K562 (cell line): ENCODE measurements around the gene SHC1. TPM values are rescaled to one million over a fixed set of nuclear protein-coding genes. Genes with fewer than 3 reads are reported as not detected.

Experiments used
- GATA2 ChIP-seq: sonication (generic); formaldehyde crosslinking; IDR thresholded peaks from 2 replicates; pipeline ENCODE4 v1.4.0; 2020; ENCODE audit warnings: mild to moderate bottlenecking, missing genetic modification reagents
- IRF2 ChIP-seq: sonication (generic); formaldehyde crosslinking; IDR thresholded peaks from 2 replicates; pipeline ENCODE4 v1.8.1; 2022; ENCODE audit warnings: mild to moderate bottlenecking, missing genetic modification reagents
- NCOA6 ChIP-seq: fragments of 450-650 bp; IDR thresholded peaks from 2 replicates; pipeline ENCODE4 v1.6.1; 2017; ENCODE audit warnings: mild to moderate bottlenecking
- NFIC ChIP-seq: fragments of 450-650 bp; IDR thresholded peaks from 2 replicates; pipeline ENCODE4 v1.6.1; 2017; ENCODE audit warnings: mild to moderate bottlenecking, inconsistent platforms
- POLR2H ChIP-seq: IDR thresholded peaks from 2 replicates; pipeline ENCODE4 v1.6.1; 2016; ENCODE audit warnings: missing genetic modification characterization, low read depth, mild to moderate bottlenecking, control low read depth, missing compliant biosample characterization, moderate library complexity
- RCOR1 ChIP-seq, 2 experiments: IDR thresholded peaks; 2 replicates each; pipeline ENCODE4 v1.6.1; 2012; ENCODE audit warnings: low read depth in 2 of 2, low read length in 2 of 2, borderline replicate concordance in 1 of 2, improper control_type of control experiment in 1 of 2
- SRSF9 ChIP-seq: fragments of 200-400 bp; formaldehyde crosslinking; IDR thresholded peaks from 2 replicates; pipeline ENCODE4 v1.6.1; 2017; ENCODE audit warnings: low read depth, low read length, borderline replicate concordance
- ZNF311 ChIP-seq: fragments of 250-450 bp; sonication (Bioruptor Pico); IDR thresholded peaks from 2 replicates; pipeline ENCODE4 v1.4.0; 2020; ENCODE audit warnings: mild to moderate bottlenecking, moderate library complexity
- polyA plus RNA-seq, 8 experiments: library from polyadenylated mRNA; depleted of rRNA in 4 of 8; stranded (reverse) in 5 of 8; unstranded in 3 of 8; fragments of >200 nt; fragmentation: Nextera tagmentation in 2 of 8; fragmentation: Illumina TruSeq in 1 of 8; extraction: Ambion mirVana in 2 of 8; extraction: Trizol in 1 of 8; gene quantifications; 2 replicates each; pipeline versions ENCODE4 v1.2.1 to v1.2.3, GENCODE V29; 2011 to 2014; ENCODE audit warnings: inconsistent platforms in 1 of 8, missing spikeins in 1 of 8
- total RNA-seq, 7 experiments: library from RNA; depleted of rRNA in 6 of 7; stranded (reverse); fragments of >200 nt in 6 of 7; fragmentation: Illumina TruSeq in 2 of 7; extraction: Trizol in 2 of 7; gene quantifications; 2 replicates each; pipeline versions ENCODE4 v1.2.1 to v1.2.3, GENCODE V29; 2011 to 2021; ENCODE audit warnings: low replicate concordance in 1 of 7
- TF ChIP-seq, protein P1 (sequence below): fragments of 200-600 bp; sonication (generic); IDR thresholded peaks from one replicate; pipeline ENCODE4 v1.6.1; 2012; ENCODE audit warnings: mild to moderate bottlenecking, low read depth, low read length, inconsistent platforms
- TF ChIP-seq, protein P2 (sequence below): sonication (generic); formaldehyde crosslinking; IDR thresholded peaks from 2 replicates; pipeline ENCODE4 v1.4.0; 2020; ENCODE audit warnings: mild to moderate bottlenecking, missing genetic modification reagents
- TF ChIP-seq, protein P3 (sequence below): fragments of 450-650 bp; IDR thresholded peaks from 2 replicates; pipeline ENCODE4 v1.6.1; 2016; ENCODE audit warnings: borderline replicate concordance

SHC1 gene
- total and polyA plus RNA-seq, 9 of the 15 experiments (the other 6 are each of a cell fraction or from before 2014, with no cell fraction given), result 4.1 to 113 (median 51.9) TPM

DNA sequence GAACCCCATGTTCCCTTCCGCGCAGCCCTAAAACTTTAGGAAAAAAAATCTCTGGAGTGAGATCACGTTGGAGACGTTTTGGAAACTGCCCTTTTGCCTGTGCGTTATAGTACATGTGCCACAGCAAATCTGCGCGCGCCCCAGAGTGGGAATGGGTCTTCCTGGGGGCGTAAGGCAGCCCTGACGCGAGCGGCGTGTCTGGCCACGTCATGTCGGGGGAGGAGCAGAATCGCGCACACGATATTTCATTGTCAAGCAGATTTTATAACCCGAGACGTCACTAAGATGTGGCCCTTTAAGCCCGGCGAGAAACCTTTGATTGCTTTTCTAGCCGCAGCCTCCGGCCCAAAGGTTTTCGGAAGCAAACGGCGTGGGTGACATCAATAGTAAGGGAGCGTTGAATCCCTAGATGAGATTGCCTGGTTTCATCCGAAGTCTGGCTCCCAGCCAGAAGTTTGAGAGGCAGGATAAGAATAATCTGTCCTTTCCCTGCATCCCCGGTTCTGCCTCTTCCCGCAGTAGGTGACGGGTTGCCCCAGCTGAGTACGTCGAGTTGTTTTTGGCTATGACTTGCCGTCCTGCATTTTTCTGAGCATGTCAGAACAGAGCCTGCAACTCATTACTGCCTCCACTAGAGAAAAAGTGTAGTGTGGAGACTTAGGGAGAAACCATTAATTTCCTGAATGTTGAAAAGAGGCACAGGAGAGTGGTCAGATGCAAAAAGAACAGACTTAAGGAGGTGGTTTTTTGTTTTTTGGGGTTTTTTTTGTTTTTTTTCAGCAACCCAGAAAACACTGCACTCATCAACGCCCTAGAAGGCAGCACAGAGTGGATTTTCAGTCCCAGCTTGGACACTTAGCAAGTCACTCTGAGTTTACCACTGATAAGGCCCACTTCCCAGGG is 33.2 kb downstream of the SHC1 start (continued):
- TF ChIP-seq, protein P1, sequence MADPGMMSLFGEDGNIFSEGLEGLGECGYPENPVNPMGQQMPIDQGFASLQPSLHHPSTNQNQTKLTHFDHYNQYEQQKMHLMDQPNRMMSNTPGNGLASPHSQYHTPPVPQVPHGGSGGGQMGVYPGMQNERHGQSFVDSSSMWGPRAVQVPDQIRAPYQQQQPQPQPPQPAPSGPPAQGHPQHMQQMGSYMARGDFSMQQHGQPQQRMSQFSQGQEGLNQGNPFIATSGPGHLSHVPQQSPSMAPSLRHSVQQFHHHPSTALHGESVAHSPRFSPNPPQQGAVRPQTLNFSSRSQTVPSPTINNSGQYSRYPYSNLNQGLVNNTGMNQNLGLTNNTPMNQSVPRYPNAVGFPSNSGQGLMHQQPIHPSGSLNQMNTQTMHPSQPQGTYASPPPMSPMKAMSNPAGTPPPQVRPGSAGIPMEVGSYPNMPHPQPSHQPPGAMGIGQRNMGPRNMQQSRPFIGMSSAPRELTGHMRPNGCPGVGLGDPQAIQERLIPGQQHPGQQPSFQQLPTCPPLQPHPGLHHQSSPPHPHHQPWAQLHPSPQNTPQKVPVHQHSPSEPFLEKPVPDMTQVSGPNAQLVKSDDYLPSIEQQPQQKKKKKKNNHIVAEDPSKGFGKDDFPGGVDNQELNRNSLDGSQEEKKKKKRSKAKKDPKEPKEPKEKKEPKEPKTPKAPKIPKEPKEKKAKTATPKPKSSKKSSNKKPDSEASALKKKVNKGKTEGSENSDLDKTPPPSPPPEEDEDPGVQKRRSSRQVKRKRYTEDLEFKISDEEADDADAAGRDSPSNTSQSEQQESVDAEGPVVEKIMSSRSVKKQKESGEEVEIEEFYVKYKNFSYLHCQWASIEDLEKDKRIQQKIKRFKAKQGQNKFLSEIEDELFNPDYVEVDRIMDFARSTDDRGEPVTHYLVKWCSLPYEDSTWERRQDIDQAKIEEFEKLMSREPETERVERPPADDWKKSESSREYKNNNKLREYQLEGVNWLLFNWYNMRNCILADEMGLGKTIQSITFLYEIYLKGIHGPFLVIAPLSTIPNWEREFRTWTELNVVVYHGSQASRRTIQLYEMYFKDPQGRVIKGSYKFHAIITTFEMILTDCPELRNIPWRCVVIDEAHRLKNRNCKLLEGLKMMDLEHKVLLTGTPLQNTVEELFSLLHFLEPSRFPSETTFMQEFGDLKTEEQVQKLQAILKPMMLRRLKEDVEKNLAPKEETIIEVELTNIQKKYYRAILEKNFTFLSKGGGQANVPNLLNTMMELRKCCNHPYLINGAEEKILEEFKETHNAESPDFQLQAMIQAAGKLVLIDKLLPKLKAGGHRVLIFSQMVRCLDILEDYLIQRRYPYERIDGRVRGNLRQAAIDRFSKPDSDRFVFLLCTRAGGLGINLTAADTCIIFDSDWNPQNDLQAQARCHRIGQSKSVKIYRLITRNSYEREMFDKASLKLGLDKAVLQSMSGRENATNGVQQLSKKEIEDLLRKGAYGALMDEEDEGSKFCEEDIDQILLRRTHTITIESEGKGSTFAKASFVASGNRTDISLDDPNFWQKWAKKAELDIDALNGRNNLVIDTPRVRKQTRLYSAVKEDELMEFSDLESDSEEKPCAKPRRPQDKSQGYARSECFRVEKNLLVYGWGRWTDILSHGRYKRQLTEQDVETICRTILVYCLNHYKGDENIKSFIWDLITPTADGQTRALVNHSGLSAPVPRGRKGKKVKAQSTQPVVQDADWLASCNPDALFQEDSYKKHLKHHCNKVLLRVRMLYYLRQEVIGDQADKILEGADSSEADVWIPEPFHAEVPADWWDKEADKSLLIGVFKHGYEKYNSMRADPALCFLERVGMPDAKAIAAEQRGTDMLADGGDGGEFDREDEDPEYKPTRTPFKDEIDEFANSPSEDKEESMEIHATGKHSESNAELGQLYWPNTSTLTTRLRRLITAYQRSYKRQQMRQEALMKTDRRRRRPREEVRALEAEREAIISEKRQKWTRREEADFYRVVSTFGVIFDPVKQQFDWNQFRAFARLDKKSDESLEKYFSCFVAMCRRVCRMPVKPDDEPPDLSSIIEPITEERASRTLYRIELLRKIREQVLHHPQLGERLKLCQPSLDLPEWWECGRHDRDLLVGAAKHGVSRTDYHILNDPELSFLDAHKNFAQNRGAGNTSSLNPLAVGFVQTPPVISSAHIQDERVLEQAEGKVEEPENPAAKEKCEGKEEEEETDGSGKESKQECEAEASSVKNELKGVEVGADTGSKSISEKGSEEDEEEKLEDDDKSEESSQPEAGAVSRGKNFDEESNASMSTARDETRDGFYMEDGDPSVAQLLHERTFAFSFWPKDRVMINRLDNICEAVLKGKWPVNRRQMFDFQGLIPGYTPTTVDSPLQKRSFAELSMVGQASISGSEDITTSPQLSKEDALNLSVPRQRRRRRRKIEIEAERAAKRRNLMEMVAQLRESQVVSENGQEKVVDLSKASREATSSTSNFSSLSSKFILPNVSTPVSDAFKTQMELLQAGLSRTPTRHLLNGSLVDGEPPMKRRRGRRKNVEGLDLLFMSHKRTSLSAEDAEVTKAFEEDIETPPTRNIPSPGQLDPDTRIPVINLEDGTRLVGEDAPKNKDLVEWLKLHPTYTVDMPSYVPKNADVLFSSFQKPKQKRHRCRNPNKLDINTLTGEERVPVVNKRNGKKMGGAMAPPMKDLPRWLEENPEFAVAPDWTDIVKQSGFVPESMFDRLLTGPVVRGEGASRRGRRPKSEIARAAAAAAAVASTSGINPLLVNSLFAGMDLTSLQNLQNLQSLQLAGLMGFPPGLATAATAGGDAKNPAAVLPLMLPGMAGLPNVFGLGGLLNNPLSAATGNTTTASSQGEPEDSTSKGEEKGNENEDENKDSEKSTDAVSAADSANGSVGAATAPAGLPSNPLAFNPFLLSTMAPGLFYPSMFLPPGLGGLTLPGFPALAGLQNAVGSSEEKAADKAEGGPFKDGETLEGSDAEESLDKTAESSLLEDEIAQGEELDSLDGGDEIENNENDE, result no peak
- TF ChIP-seq, protein P2, sequence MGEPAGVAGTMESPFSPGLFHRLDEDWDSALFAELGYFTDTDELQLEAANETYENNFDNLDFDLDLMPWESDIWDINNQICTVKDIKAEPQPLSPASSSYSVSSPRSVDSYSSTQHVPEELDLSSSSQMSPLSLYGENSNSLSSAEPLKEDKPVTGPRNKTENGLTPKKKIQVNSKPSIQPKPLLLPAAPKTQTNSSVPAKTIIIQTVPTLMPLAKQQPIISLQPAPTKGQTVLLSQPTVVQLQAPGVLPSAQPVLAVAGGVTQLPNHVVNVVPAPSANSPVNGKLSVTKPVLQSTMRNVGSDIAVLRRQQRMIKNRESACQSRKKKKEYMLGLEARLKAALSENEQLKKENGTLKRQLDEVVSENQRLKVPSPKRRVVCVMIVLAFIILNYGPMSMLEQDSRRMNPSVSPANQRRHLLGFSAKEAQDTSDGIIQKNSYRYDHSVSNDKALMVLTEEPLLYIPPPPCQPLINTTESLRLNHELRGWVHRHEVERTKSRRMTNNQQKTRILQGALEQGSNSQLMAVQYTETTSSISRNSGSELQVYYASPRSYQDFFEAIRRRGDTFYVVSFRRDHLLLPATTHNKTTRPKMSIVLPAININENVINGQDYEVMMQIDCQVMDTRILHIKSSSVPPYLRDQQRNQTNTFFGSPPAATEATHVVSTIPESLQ (CRISPR knock-in tag), result no peak
- TF ChIP-seq IRF2 (CRISPR knock-in tag) (no peak), GATA2 (CRISPR knock-in tag) (no peak), SRSF9 (no peak), RCOR1 (IDR thresholded peaks at IDR 0.05; ENCODE audit: borderline replicate concordance in 1 of 2, low read depth in 2 of 2, low read length in 2 of 2) (peak; percentile 50 to 55; a peak in 2 of 4 replicates), NFIC (peak; percentile 99), NCOA6 (peak; percentile 79), ZNF311 (CRISPR knock-in tag) (no peak), POLR2H (tag) (no peak; the same call in 1 of the 2 replicates)
- TF ChIP-seq, protein P3, sequence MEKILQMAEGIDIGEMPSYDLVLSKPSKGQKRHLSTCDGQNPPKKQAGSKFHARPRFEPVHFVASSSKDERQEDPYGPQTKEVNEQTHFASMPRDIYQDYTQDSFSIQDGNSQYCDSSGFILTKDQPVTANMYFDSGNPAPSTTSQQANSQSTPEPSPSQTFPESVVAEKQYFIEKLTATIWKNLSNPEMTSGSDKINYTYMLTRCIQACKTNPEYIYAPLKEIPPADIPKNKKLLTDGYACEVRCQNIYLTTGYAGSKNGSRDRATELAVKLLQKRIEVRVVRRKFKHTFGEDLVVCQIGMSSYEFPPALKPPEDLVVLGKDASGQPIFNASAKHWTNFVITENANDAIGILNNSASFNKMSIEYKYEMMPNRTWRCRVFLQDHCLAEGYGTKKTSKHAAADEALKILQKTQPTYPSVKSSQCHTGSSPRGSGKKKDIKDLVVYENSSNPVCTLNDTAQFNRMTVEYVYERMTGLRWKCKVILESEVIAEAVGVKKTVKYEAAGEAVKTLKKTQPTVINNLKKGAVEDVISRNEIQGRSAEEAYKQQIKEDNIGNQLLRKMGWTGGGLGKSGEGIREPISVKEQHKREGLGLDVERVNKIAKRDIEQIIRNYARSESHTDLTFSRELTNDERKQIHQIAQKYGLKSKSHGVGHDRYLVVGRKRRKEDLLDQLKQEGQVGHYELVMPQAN, result peak; percentile 45; the same call in 1 of the 2 replicates
